HK-2 (cell line): Measurements from ENCODE around the gene SLC9A4.
A peak's percentile ranks its signal among the peaks of the same experiment; 100 is the strongest.

Experiments
- DNase-seq: peaks from one replicate; pipeline ENCODE4 v3.0.0-alpha.2; 2018; ENCODE audit not compliant: unreplicated experiment

Gene SLC9A4

DNA sequence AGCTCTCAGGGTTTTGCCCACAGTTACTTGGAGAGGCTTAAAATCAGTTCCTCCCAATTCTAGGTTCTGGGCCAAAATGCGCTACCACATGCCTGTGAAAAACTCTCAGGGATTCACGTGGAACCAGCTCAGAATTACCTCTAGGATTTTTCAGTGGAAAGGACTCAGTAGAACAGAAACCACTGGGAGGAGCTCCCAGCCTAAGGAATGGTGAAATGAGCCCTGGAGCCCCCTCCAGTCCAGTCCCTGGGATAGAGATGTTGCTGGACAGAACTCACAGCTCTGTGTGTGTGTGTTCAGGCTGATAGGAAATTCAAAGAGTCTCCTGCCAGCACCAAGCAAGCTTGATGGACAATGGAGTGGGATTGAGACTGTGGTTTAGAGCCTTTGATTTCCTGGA, 21.1 kb upstream of the SLC9A4 start:
- no peak for DNase-seq

- DNase-seq, result no peak
Measured at GRCh38 chr2:102453501-102453900, 19.5 kb upstream of the SLC9A4 start.

DNA sequence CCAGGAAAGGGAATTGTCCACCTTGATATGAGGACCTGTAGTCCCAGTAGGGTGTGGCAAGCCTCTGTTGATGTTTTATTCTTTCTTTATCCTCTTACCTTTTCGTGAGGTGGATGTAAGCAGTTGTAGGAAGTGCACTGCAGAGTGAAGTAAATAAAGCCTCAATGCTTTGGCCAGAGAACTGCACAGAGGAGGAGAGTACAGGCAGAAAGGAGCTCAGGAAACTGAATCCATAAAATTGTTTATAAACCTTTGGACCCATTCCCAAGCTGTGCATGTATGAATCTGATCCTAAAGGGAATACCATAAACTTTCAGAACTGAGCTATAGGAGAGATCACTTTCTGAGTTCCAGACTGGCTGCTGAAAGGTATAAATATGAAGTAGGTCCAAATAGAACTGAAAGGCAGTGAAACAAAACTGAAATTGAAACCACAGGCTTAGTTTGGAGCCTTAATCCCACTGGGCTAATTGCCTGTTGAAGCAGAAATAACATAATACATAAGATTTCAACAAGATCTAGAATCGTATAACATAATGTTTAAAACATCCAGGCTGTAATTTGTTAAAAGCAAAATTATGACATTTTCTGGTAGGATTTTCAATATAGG, 17.9 kb upstream of the SLC9A4 start:
- no peak for DNase-seq

DNA sequence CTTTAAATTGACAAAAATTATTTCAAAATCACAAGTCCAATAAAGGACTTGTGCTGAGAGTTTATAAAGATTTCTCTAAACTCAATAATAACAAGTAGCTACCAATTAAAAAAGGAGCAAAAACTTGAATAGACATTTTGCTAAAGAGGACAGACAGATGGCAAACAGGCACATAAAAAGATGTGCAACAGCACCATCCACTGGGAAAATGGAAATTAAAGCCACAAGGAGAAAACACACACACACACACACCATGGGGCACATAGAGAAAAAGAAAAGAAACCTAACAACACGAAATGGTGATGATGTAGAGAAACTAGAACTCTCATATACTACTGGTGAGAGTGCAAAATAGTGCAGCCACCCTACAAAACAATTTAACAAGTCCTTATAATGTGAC, 12.6 kb upstream of the SLC9A4 start:
- DNase-seq, result no peak

DNA sequence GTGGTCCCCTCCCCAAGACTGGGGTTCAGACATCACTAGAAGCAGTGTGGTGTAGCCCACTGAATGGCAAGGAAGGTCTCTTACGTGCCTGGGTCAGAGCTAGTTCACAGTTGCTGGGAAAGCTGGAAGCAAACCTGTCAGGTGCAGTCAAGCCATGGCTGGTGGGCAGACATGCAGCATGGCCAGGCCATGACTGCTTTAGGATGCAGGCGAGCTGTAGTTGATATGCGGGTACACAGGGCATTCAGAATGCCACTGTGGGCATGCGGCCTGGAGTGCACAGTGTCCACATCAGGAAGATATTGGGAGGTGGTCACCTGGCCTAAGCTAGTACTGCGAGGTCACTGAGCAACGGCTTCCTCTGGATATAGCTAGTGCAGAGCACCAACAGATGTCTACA, 11.8 kb upstream of the SLC9A4 start:
- DNase-seq, result no peak

- no peak for DNase-seq
Measured at GRCh38 chr2:102463160-102463559, 9.9 kb upstream of the SLC9A4 start.

GRCh38 chr2:102470168-102470567, 2.9 kb upstream of the SLC9A4 start:
- no peak for DNase-seq

DNA sequence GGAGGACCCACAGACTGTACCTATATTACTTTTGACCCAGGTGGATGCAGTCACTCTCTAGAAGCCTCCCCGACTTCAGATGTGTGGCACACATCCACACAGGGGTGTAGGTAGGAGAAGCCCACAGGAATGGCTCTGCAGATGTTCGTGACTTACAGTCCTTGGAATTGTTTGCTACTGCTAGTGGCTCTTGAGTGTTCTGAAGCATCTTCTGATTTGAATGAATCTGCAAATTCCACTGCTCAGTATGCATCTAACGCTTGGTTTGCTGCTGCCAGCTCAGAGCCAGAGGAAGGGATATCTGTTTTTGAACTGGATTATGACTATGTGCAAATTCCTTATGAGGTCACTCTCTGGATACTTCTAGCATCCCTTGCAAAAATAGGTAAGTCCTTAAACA, 605 bp downstream of the SLC9A4 start:
- no peak for DNase-seq

GRCh38 chr2:102474785-102475184, 1.8 kb downstream of the SLC9A4 start:
- DNase-seq, result no peak

- DNase-seq, result no peak
Measured at GRCh38 chr2:102478686-102479470, 5.9 kb downstream of the SLC9A4 start.

GRCh38 chr2:102480285-102481195, 7.5 kb downstream of the SLC9A4 start:
- DNase-seq, result no peak

- DNase-seq, result no peak
Measured at GRCh38 chr2:102481931-102482330, 8.9 kb downstream of the SLC9A4 start.

- DNase-seq, result no peak
Measured at GRCh38 chr2:102483086-102483485, 10.1 kb downstream of the SLC9A4 start.

DNA sequence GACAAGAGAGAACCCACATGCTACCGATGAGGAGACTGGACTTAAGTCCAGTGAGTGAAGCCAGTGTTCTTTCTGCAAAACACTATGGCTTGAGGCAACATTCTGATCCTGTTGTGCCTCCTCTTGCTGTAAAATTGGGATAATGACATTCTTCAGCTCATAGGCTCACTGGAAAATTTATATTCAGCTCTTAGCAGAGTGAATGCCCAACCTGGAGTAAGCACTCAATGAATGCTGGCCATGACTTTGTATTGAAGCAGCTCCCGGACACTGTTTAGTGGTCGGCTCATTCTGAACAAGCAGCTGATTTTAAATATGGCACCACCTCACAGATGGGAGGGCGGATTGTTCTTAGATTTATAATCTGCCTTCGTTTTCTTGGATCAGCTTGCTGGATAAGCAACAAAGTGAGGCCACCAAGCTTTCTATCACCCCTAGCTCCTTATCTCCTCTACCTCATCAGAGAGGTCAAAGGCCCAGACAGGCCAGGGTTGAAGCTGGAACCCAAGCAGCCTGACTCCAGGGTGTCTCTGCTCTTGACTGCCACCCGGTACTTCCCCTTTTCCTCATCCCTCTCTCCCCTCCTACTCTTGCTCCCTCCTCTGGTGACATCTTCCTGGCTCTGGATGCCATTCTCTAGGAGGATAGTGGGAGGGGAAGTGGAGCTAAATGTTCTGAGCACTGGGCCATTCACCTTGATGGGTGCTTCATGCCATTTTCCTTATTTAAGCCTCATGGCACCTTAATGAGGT, 11.5 kb downstream of the SLC9A4 start:
- no peak for DNase-seq

GRCh38 chr2:102485147-102485785, 12.2 kb downstream of the SLC9A4 start:
- no peak for DNase-seq

DNA sequence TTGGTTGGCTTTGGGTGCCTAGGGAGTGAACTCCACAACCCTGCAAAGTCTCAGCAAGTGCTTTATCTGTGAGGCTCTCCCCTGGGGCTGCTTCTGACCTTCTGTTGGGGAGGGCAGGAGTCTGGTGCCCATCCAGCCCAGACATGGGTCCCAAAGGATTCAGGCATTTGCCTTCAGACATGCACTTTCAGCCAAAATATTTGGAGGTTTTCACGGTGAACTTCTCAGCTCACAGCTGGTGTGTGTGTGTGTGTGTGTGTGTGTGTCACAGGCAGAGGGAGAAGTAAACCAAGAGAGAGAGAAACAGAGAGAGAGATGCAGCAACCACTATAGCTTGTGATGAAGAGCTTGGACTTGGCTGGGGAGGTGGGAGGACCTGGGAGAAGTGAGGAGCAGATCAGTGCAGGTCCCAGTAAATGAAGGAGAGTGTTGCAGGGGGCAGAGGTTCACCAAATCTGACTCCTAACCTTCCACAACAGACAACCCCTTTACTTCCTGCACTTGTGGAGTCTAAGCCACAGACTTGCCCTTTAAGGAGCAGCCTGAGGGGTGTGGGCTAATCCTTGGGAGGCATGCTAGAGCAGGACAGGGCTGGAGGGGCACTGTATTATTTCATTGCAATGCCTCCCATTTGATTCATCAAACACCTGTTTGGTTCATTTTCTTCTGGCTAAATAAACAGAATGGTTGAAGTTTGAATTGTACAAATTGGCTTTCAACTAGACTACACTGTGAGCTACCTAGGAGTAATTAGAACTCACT, 14.1 kb downstream of the SLC9A4 start:
- DNase-seq, result no peak

- peak; percentile 67 for DNase-seq
Measured at GRCh38 chr2:102487761-102488462, 14.9 kb downstream of the SLC9A4 start.

DNA sequence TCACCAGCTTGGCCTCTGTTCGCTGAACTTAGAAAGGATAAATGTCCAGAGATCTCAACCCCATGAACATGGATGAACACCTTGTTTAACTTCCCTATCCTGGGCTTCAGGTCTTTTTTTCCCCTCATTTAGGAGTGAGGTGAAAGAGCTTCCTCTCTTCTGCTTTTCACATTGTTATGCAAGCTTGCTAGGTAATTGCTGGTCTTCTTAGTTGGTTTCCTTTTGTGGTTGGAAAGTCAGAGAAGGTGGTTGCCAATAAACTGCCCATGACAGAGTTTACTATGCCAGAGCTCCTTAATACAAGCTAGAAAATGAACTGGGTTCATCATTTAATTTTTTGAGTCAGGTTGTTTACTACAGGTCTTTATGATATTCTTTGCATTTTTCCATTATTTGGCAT, 16.6 kb downstream of the SLC9A4 start:
- no peak for DNase-seq

- no peak for DNase-seq
Measured at GRCh38 chr2:102492006-102492405, 19.0 kb downstream of the SLC9A4 start.

DNA sequence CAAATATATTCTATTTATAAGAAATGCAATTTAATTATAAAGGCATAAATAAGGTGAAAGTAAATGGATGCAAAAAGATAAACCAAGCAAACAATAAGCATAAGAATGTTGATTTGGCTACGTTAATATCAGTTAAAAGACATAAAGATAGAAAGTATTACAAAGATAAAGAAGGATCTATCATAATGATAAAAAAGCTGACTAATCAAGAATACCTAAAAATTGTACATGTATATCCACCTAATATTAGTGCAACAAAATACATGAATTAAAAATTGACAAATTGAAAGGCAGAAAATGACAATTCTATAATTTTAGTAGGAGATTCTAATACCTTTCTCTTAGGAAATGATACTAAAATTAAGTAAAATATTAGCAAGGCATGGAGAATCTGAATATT, 21.5 kb downstream of the SLC9A4 start:
- no peak for DNase-seq
